RKO (cell line): ENCODE measurements around the gene ANAPC13.

Experiments used
- DNase-seq: peaks from one replicate; pipeline ENCODE4 v3.0.0-alpha.2; 2016; ENCODE audit warnings: low spot score

The ANAPC13 gene

GRCh38 chr3:134449277-134449676 lies 36.5 kb downstream of the ANAPC13 start:
- peak; percentile 17 for DNase-seq

GRCh38 chr3:134448664-134449063 lies 37.1 kb downstream of the ANAPC13 start:
- DNase-seq: no peak

GRCh38 chr3:134447351-134447750 lies 38.4 kb downstream of the ANAPC13 start:
- no peak for DNase-seq

- no peak for DNase-seq
Measured at GRCh38 chr3:134446800-134447199, 39.0 kb downstream of the ANAPC13 start.

GRCh38 chr3:134445636-134446035 lies 40.1 kb downstream of the ANAPC13 start:
- DNase-seq: no peak

GRCh38 chr3:134445095-134445494 lies 40.7 kb downstream of the ANAPC13 start:
- DNase-seq: no peak

GRCh38 chr3:134441821-134442220 lies 44.0 kb downstream of the ANAPC13 start:
- no peak for DNase-seq

GRCh38 chr3:134441321-134441720 lies 44.5 kb downstream of the ANAPC13 start:
- no peak for DNase-seq

- DNase-seq: no peak
Measured at GRCh38 chr3:134437211-134437752, 48.5 kb downstream of the ANAPC13 start.

GRCh38 chr3:134432236-134432635 lies 53.5 kb downstream of the ANAPC13 start:
- DNase-seq: no peak

GRCh38 chr3:134430950-134431445 lies 54.8 kb downstream of the ANAPC13 start:
- no peak for DNase-seq

- no peak for DNase-seq
Measured at GRCh38 chr3:134430174-134430573, 55.6 kb downstream of the ANAPC13 start.

GRCh38 chr3:134428401-134428800 lies 57.4 kb downstream of the ANAPC13 start:
- no peak for DNase-seq
